Islet precursor cell (in vitro differentiated cells): ENCODE measurements around the gene LINGO1.

ENCODE experiments used
- DNase-seq: peaks from one replicate; pipeline ENCODE4 v3.0.0-alpha.2; 2018

Gene LINGO1

DNA sequence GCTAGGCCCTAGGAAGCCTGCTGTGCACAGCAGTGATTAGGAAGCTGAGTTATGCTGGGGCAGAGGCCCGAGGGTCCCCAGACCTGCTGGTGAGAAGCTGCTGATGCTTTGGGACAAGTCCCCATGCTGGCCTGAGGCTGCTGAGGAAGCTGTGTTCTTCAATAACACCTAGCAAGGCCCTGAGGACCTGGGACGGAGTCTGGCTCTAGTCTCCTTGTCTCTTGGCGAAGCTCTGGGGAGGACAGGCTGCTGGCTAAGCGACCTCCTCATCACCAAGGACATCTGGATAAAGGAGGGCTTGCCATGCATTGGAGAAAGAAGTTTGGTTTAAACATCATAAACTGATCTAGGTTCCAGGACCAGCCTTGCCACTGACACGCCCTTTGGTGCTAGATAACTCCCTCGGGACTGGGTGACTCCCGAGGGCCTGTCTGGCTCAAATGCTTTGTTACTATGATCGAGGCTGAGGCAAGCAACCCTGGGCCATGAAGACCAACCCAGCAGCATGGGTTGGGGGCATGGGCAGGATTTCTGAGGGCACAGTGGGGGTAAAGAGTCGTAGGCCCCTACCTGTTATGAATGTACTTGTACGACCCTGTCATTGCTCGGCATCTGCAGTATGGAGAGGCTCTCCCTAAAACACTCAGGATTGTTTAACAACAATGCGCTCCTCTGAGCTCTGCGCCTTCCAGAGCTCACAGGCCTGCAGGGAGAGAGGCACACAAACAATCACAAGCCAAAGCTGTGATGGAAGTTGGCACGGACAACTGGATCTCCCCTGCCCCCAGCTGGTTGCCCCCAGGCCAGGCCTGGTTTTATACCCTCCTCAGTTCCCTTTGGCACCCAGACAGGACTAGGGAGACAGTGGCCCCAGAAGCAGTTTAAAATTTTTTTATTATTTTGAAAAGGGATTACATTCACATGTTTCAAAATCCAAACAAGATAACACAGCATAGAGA lies 64.4 kb downstream of the LINGO1 start:
- DNase-seq: no peak

DNA sequence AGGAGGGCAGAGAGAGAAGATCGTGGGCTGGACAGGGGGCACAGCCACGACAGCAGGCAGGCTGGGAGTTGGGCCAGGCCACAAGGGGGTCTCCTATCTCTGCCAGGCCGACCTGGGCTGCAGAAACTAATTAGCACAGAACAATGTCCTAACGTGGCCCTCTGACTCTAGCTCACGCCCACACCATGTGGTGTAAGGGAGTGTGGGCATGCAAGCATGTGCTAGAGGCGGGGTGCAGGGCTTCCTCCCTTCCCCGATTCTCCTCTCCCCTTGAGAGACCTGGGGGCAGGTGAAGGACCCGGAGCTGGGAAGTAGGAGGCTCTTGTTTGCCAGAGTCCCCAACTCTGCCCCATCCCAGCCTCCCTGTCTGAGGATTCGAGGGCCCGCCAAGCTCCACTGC lies 65.5 kb downstream of the LINGO1 start:
- no peak for DNase-seq

DNA sequence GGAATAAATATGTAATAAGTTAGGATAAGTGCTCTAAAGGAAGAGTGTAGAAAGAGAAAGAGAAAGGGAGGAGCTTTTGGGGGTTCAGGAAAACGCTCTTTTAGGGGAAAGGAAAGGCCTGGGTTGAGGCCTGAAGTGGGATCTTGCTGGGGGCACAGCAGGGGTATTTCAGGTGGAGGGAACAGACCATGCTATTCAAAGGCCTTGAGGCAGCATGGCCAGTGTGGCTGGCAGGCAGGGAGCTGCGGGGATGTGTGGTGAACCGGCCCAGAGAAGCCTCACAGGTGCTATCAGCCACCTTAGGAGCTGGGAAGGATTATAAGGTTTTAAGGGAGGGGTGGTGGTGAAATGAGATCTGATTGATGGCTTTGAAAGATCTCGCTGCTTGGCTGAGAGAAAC lies 66.6 kb downstream of the LINGO1 start:
- DNase-seq: no peak

DNA sequence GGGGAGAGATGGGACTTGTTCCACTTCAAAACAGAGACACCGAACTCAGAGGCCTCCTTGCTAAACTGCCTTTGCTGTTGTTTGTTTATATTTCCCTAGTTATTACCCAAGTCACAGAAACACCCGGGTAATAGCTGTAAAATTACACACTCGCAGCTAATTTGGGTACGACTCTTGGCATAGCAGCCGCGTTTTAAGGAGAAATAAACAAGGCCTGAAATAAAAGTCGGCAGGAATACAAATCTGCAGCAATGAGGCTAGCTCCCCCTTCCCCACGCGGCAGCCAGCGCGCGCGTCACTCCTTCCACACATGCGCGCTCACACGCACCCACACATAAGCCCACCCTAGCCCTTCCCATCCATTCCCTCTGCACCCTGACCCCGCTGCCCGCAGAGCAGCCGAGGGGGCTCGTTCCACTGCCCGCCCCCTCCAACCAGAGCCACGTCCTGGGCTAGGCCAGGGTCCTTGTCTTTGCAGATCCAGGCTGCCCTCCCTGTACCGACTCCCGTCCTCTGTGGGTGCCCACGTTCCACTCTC lies 67.3 kb downstream of the LINGO1 start:
- DNase-seq: no peak

DNA sequence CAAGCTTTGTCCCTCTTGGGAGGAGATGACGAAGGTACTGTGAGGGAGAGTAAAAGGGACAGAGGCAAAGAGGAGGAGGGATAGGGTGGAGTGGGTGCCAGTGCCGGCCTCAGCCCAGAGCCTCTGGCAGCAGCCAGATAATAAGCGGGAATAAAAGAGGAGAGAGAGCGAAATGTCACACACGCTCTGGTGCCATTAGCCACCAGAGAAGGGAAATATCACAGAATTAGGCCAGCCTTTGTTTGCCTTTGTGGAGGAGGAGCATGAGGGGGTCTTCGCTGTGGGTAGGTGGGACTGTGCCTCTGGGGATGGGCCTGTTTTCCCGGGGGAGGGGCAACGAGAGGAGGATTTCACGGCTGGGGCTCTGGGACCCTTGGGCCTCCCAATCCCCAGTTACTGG lies 67.8 kb downstream of the LINGO1 start:
- no peak for DNase-seq

DNA sequence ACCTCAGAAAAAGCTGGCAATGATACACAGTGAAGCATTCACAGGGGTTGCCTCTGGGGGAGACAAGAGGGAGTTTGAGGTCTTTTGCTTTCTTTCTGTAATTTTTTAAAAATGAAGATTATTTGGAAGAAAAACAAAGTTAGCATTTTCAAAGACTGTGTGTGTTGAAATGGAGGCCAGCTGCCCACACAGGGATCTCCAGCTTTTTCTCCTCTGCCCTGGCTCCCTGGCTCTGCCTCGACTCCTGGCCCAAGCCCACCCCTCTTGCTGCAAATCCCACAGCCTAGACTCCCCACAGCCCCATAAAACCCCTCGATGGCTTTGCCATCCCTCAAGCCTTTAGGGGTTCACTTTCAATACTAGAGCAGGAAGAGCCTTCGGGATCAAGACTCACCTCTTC lies 68.4 kb downstream of the LINGO1 start:
- DNase-seq: no peak

DNA sequence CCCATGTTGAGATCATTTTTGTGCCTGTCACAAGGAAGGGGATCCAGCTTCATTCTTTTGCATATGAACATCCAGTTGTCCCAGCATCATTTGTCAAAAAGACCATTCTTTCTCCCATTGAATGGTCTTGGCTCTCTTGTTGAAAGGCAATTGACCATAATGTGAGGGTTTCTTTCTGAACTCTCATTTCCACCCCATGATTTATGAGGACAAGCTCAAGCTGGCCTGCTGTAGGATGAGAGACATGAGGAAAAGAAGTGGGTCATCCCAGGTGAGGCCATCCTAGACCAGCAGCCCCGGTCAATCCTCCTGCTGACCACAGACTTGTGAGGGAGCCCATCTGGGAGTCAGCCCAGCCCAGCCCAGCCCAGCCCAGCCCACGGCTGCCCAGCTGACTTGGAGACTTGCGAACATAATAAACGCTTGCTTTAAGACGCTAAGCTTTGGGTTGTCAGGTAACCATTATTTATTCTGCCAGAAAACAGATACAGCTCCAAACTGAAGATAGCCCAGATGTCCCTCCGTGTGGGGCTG lies 69.0 kb downstream of the LINGO1 start:
- DNase-seq: no peak
